ENCODE results near the gene ZNF217.

GRCh38 chr20:53597030-53597482 is 3.4 kb upstream of the ZNF217 start:
- no peak for TF ChIP-seq POLR2A (IDR thresholded peaks at IDR 0.05; ENCODE audit: low read depth, low read length)
- TF ChIP-seq POLR2AphosphoS5 (IDR thresholded peaks at IDR 0.05; ENCODE audit: insufficient read depth, low read depth, low read length), result no peak
- TF ChIP-seq CTCF (IDR thresholded peaks at IDR 0.05; ENCODE audit: extremely low read depth in 1 of 2, insufficient read depth in 1 of 2, low read depth in 1 of 2, low read length in 2 of 2), result no peak

All from endothelial cell of umbilical vein (primary cell).